AG04450 (cell line): ENCODE measurements around the gene CCS. TPM values are rescaled to one million over a fixed set of nuclear protein-coding genes. Genes with fewer than 3 reads are reported as not detected.

Experiments
- CTCF ChIA-PET: fragments of 300-600, 350-600 bp; formaldehyde crosslinking; extraction: SDS; loops from one replicate; lab custom pipeline; 2022; ENCODE audit warnings: antibody characterized with exemption, inconsistent platforms; lab: Charles Lee
- POLR2A ChIA-PET: fragments of 350-600 bp; formaldehyde crosslinking; extraction: SDS; loops from one replicate; lab custom pipeline; 2021; ENCODE audit warnings: antibody characterized with exemption, inconsistent platforms; lab: Yijun Ruan, JAX
- DNase-seq: peaks from one replicate; pipeline ENCODE4 v3.0.0-alpha.2; 2011; ENCODE audit warnings: low read depth, low spot score
- H3K27ac ChIP-seq: one replicate; pipeline ENCODE4 v1.5.1; 2012; ENCODE audit warnings: low read depth, low read length, control low read depth
- H3K27me3 ChIP-seq: one replicate; pipeline ENCODE4 v1.6.0; 2012; ENCODE audit warnings: low read length; ENCODE audit not compliant: control insufficient read depth, insufficient read depth
- H3K4me3 ChIP-seq: 2 replicates; pipeline ENCODE4 v1.5.1; 2011; ENCODE audit warnings: mild to moderate bottlenecking, low read depth, low read length, control low read depth
- H3K9me3 ChIP-seq: 2 replicates; pipeline ENCODE4 v1.5.1; 2012; ENCODE audit warnings: low read length; ENCODE audit not compliant: control insufficient read depth, insufficient read depth
- CTCF ChIP-seq: IDR thresholded peaks from 2 replicates; pipeline ENCODE4 v1.5.1; 2011; ENCODE audit warnings: low read depth, low read length, control low read depth, inconsistent platforms
- polyA plus RNA-seq: library from polyadenylated mRNA; depleted of rRNA; stranded (reverse); fragments of >200 nt; gene quantifications from 2 replicates; pipeline ENCODE4 v1.2.3, GENCODE V29; 2011

Gene CCS
- polyA plus RNA-seq, 1 experiment, result 26.7 TPM

DNA sequence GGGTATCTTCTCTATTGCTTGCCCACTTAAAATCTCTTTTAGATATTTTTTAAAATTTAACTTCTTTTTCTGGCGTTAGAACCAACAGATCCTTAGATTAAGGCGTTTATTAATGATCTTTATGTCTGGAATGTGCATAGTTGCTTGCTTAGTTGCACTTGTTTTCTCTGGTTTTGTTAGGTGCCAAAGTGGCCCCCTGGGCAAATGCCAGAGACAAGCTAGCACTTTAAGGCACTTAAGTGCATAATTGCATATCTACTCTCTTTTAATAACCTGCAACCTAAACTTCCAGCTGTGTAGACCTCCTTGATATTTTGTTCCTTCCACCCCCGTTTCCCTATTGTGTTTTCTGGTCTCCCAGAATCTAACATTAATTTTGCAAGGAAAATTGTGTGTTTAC lies 48.8 kb downstream of the CCS start:
- CTCF ChIA-PET, result no interaction called here
- no peak for DNase-seq
- H3K9me3 ChIP-seq, result peaks cover 3% of the 10 kb centered on the region; the same call in 1 of the 2 replicates
- H3K27ac ChIP-seq, result no peak overlapping the region
- H3K27me3 ChIP-seq, result no peaks in the 10 kb centered on the region
- H3K4me3 ChIP-seq, result peak overlapping the region; percentile 98
- POLR2A ChIA-PET, result no interaction called here
- TF ChIP-seq CTCF, result no peak

GRCh38 chr11:66643745-66644437 lies 50.9 kb downstream of the CCS start:
- ChIA-PET POLR2A (no interaction called here), CTCF (no interaction called here)
- H3K4me3 ChIP-seq, result no peak overlapping the region
- TF ChIP-seq CTCF, result no peak
- H3K9me3 ChIP-seq, result peaks cover 3% of the 10 kb centered on the region; the same call in 1 of the 2 replicates
- DNase-seq, result no peak
- H3K27ac ChIP-seq, result no peak overlapping the region
- H3K27me3 ChIP-seq, result no peaks in the 10 kb centered on the region

- ChIA-PET POLR2A (interaction anchor here (1.1 to 1.4 kb wide), 2 partner anchors 9 to 24 kb away, joined by 4 read pairs; partner anchors contain the start of gene RBM4), CTCF (no interaction called here)
- Histone ChIP-seq H3K4me3 (no peak overlapping the region), H3K27ac (no peak overlapping the region), H3K27me3 (no peaks in the 10 kb centered on the region), H3K9me3 (peaks cover 3% of the 10 kb centered on the region; the same call in 1 of the 2 replicates)
- no peak for TF ChIP-seq CTCF
- DNase-seq, result no peak
These were observed 53.8 kb downstream of the CCS start for GRCh38 chr11:66646828-66647227.

- no peak overlapping the region for H3K4me3 ChIP-seq
- TF ChIP-seq CTCF, result no peak
- no peak for DNase-seq
- POLR2A ChIA-PET, result interaction anchor here (1.4 kb wide), 1 partner anchor 12 kb away, joined by 5 read pairs; the partner anchor contains the start of gene RBM4
- H3K27me3 ChIP-seq, result no peaks in the 10 kb centered on the region
- CTCF ChIA-PET, result no interaction called here
- no peaks in the 10 kb centered on the region for H3K9me3 ChIP-seq
- no peak overlapping the region for H3K27ac ChIP-seq
These were observed 56.9 kb downstream of the CCS start for GRCh38 chr11:66649903-66650302.

DNA sequence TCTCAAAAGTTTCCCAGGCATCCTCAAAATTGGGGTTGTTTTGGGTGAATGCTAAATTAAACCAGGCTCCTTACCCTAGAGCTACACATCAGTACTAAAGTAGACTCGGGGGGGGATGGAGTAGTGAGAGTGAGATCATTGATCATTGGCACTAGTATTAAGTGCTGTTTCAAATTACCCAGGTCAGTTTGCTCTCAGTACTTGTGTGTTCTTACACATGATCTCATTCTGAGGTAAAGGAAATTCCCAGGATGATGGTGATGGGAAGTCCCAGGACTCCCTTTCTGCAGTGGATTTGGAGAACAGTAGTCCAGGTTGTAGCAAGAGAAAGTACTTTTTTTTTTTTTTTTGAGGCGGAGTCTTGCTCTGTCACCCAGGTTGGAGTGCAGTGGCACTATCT lies 58.0 kb downstream of the CCS start:
- no peak overlapping the region for H3K27ac ChIP-seq
- POLR2A ChIA-PET, result interaction anchor here (0.6 to 0.7 kb wide), 2 partner anchors 61 to 82 kb away, joined by 3 read pairs; no protein-coding TSS in a partner anchor

More for the DNA sequence above, 58.0 kb downstream of the CCS start:
- DNase-seq, result no peak
- Histone ChIP-seq H3K4me3 (no peak overlapping the region), H3K9me3 (no peaks in the 10 kb centered on the region), H3K27me3 (no peaks in the 10 kb centered on the region)
- no peak for TF ChIP-seq CTCF
- CTCF ChIA-PET, result no interaction called here
